Head of caudate nucleus (tissue), 42 donors: ENCODE measurements around the gene TMEM33.
"Not testable (repeated sequence)": the region's sequence is repeated elsewhere in the genome, so short reads cannot be mapped to it uniquely, and the experiment has no call there.

Experiments used
- DNase-seq, 42 donors: peaks; one replicate each; pipeline versions ENCODE4 v3.0.0 to v3.0.0-alpha.2; 2020 to 2021; ENCODE audit warnings: mixed read lengths in 7 of 42
- intact Hi-C: fragments of 100-400 bp; cut with DNase I; formaldehyde crosslinking; loops from one replicate; pipeline ENCODE4 v1.15.0; 2022

TMEM33 gene, protein sequence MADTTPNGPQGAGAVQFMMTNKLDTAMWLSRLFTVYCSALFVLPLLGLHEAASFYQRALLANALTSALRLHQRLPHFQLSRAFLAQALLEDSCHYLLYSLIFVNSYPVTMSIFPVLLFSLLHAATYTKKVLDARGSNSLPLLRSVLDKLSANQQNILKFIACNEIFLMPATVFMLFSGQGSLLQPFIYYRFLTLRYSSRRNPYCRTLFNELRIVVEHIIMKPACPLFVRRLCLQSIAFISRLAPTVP

DNA sequence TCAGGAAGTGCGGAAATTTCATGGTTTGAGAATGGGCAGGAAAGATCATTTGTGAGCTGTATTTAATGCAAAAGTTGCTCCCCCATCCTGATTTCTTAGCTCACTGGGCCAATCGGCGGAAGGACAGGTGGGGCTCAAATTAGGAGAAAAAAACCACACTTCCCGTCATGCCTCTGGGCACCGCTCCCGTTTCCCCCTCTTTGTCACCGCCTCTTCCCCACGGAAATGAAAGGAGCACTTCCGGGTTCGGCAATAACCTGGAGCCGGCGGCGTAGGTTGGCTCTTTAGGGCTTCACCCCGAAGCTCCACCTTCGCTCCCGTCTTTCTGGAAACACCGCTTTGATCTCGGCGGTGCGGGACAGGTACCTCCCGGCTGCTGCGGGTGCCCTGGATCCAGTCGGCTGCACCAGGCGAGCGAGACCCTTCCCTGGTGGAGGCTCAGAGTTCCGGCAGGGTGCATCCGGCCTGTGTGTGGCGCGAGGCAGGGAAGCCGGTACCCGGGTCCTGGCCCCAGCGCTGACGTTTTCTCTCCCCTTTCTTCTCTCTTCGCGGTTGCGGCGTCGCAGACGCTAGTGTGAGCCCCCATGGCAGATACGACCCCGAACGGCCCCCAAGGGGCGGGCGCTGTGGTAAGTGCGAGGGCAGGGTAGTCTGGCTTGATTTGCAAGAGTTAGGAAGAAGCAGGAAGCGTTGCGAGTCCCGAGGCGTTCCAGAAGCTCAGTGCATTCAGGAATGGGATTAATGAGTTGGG is at the start of gene TMEM33:
TMEM33 (plus strand) TSS at position 529 of the 751 bp plus-strand sequence; CDS start at position 585, 56 bp downstream.
- intact Hi-C loops, result loop anchor here (5.0 kb wide), 1 partner anchor 57 kb away; the partner anchor contains the start of gene SLC30A9
- DNase-seq, result peak; percentile 84 to 97 (median 92)

DNA sequence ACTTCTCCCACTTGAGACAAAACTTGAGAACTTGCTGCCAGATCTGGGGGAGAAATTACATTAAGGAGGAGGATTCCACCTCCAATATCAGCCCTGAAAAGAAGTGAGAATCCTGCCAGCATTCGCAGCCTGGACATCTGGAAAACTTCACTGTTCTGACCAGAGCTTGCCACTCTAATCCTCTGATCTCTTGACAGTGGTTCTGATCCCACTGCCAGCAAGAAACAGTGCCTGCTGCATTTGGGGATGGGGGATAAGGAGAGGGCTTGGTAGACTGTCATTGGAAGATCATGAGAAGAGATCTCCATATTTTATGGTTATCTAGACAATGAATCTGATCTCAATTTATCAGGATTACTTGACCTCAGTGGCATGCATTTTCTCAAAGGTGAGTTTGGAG is 49.8 kb upstream of the TMEM33 start:
- intact Hi-C loops, result loop anchor here (5.0 kb wide), 1 partner anchor 603 kb away; no protein-coding TSS in a partner anchor

DNA sequence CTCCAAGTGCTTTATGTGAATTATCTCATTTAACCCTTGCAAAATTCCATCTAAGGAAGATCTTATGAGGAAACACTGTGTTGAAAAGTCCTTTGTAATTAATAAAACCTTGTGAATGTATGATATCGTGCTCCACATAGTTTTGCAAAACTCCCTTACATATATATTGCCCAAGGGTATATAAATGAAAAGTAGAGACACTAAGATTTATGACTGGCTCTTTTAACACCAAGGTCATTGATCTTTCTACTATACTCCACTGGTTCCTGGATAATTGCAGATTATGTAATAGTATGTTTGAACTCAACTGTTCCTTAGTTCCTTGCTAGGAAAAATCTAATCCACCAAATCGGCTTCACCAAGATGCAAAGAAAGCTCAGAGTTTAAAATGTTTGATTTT is 48.0 kb upstream of the TMEM33 start:
- DNase-seq, result no peak
- intact Hi-C loops, result loop anchor here (5.0 kb wide), 1 partner anchor 605 kb away; no protein-coding TSS in a partner anchor

More for the DNA sequence above, 49.8 kb upstream of the TMEM33 start:
- no peak for DNase-seq

DNA sequence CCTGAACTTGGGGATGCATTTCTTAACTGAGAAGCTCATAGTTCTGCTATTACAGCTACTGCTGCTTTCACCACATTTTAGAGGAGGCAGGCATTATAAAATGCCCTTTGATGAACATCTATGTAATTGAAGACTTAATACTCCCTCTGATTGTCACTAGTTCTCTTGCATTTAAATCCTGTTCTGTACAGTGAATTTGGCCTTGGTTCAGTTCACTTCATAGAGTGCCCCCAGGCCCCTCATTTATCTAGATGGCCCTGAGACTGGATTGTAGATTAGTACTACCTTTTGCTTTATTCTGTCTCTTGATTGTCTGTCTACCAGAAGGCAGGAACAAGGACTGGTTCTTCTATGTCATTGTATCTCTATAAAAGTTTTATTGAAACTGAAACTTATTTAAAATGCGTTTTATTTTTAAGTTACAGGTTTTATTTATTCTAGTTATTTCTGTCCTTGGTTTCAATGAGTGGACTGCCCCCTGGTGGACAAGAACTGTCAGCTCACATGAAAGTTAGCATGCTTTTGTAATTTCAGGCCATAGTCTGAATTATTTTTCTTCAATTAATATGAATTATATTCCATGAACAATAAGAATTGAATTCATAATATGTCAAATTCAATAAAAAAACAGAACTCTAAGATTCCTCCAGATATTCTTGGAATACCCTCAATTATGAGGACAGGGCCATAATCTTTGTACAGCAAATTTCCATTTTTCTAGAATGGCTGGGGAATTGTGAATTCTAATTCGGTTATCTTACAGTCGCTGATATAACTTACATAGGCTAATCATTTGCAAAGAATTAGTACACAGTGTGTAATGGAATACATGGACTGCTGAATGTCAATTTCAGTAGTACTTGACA is 47.2 kb upstream of the TMEM33 start:
- DNase-seq, result peak in 36 of 42 donors; percentile 28 to 86 (median 62)
- intact Hi-C loops, result loop anchor here (5.0 kb wide), 1 partner anchor 606 kb away; no protein-coding TSS in a partner anchor

DNA sequence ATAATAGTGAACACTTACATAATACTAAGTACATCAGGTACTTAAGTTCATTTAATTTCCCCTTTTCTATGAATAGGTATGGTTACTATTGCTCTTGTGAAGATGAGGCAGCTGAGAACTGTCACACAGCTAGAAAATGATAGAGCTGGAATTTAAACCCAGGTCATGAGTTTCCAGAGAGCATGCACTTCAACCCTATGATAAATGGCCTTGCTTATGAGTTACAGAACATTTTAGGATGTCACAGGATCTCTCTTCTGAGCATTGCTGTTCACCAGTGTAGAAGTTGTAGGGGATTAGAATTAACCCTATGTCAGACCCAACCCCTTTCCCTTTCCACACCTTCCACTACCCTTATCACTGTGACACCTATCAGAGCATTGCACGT is 46.5 kb upstream of the TMEM33 start:
- DNase-seq, result no peak
- intact Hi-C loops, result loop anchor here (5.0 kb wide), 1 partner anchor 606 kb away; no protein-coding TSS in a partner anchor

DNA sequence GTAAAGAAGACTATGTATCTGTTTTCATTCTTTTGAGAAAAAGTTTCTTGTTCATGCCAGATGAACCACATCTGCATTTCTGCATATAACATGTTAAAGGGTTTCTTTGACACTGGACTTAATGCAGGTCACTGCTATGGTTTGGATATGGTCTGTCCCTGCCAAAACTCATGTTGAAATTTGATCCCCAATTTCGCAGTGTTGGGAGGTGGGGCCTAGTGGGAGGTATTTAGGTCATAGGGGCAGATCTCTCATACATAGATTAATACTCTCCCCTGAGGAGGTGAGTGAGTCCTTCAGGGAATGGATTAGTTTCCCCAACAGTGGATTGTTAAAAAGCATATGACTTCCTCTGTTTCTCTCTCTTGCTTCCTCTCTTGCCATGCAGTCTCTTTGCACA is 45.9 kb upstream of the TMEM33 start:
- intact Hi-C loops, result loop anchor here (5.0 kb wide), 1 partner anchor 607 kb away; no protein-coding TSS in a partner anchor
- DNase-seq, result no peak

DNA sequence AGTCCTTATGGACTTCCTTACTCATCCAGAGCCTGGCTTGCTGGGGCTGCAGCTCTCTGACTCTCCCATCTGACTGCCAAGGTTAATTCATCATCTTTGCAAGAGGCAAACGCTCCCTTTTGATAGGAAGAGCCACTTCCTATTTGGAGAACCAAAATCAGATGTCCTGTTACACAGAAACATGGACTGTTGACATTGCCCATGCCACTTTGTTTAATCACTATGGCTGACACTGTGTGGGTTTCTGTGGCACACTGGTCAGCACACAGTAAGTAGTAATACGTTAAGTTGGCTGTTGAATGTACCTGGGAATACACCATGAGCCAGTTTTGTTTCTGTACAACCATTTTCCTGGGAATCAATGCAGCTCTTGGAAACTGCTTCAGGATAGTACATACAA is 45.1 kb upstream of the TMEM33 start:
- no peak for DNase-seq
- intact Hi-C loops, result no loop called here

DNA sequence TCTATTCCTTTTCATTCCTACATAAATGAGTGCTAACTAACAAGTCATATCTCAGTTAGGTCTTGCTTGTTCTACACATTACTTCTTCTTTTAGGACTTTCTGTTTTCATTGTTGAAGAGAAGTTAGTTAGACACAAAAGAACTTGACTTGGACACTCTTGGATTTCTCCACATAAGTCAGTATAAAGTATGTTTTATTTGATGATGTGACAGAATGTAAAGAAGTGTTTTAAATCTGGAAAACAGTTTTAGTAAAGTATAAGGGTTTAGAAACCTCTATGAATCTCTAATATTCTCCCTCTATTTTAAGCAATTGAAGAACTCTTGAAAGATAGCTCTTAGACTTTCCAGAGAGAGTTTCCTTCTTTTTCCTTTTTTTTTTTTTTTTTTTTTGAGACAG is 38.6 kb upstream of the TMEM33 start:
- DNase-seq, result no peak
- intact Hi-C loops, result no loop called here

DNA sequence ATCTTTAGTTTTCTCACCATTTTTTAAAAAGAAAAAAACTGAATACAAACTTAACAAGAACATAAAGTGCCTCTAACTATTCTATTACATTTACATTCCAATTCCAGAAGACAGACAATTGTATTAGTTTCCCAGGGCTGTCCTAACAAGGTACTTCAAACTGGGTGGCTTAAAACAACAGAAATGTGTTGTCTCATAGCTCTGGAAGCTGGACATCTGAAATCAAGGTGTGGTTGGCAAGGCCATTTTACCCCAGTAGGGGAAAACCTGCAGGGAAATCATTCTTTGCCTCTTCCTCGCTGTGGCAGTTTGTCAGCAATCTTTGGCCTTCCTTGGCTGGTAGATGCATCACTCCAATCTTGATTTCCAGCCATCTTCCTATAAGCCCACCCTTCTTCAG is 37.5 kb upstream of the TMEM33 start:
- no peak for DNase-seq
- intact Hi-C loops, result no loop called here

DNA sequence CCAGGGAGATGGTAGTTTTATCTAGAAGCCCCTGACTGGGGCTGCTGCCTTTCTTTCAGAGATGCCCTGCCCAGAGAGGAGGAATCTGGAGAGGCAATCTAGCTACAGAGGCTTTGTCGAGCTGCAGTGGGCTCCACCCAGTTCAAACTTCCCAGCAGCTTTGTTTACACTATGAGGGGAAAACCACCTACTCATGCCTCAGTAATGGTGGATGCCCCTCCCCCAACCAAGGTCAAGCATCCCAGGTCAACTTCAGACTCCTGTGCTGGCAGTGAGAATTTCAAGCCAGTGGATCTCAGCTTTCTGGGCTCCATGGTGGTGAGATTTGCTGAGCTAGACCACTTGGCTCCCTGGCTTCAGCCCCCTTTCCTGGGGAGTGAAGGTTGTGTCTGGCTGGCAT is 26.1 kb upstream of the TMEM33 start:
- DNase-seq, intact Hi-C loops: not testable (repeated sequence)

DNA sequence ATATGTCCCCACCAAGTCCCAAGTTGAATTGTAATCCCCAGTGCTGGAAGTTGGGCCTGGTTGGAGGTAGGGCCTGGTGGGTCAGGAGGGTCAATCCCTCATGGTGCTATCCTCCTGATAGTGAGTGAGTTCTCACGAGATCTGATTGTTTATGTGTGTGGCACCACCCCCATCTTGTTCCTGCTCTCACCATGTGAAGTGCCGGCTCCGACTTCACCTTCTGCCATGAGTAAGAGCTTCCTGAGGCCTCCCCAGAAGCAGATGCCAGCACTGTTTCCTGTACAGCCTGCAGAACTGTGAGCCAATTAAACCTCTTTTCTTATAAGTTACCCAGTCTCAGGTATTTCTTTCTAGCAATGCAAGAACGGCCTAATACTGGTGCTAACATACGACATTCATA is 22.7 kb upstream of the TMEM33 start:
- intact Hi-C loops, result no loop called here
- DNase-seq, result no peak

DNA sequence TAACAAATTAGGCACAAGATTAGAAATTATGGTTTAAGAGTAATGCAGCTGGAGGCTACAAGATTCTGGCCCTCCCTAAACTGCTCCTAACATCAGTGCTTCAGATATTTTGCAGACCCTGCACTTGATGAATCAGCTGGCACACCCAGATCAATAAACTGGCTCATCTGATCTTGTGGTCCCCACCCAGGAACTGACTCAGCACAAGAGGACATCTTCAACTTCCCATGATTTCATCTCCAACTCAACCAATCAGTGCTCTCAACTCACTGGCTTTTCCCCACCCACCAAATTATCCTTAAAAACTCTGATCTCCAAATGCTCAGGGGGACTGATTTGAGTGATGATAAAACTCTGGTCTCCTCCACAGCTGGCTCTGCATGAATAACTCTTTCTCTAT is 21.7 kb upstream of the TMEM33 start:
- no peak for DNase-seq
- intact Hi-C loops, result no loop called here

DNA sequence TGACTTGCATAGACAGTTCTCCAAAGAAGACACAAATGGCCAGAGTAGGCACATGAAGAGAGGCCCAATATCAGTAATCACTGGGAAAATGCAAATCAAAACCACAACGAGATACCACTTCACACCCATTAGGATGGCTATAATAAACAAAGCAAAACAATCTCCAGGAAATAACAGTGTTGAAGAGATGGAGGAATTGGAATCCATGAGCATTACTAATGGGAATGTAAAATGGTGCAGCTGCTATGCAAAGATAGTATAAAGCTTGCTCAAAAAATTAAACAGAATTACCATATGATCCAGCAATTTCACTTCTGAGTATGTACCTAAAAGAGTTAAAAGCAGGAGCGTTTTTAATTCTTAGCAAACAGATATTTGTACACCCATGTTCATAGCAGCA is 17.0 kb upstream of the TMEM33 start:
- intact Hi-C loops, result no loop called here
- DNase-seq, result no peak

DNA sequence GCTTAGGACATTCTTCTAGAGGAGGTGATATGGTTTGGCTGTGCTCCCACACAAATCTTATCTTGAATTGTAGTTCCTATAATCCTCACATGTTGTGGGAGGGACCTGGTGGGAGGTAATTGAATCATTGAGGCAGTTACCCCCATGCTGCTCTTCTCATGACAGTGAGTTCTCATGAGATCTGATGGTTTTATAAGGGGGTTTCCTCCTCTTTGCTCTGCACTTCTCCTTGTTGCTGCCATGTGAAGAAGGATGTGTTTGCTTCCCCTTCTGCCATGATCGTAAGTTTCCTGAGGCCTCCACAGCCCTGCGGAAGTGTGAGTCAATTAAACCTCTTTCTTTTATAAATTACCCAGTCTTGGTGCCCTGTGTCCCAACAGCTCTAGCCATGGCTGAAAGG is 14.8 kb upstream of the TMEM33 start:
- DNase-seq, intact Hi-C loops: not testable (repeated sequence)

DNA sequence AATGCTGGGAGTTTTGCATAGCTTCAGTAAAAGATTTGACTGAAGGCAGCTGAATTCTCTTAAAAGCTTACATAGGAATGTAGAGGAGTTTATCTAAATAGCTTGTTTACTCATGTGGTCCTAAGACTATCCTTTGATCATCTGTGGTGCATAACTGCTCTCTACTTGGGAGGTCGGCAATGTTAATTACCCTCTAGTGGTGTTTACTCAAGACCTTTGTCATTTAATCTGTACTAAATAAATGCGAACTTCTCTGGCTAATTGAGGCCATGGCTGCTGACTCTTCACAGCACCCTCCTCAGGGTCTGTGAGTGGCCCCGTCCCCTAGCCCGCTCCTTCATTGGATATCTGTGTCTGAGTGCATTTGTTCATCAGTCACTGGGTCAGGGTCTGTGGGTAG is 13.8 kb upstream of the TMEM33 start:
- no peak for DNase-seq
- intact Hi-C loops, result no loop called here

DNA sequence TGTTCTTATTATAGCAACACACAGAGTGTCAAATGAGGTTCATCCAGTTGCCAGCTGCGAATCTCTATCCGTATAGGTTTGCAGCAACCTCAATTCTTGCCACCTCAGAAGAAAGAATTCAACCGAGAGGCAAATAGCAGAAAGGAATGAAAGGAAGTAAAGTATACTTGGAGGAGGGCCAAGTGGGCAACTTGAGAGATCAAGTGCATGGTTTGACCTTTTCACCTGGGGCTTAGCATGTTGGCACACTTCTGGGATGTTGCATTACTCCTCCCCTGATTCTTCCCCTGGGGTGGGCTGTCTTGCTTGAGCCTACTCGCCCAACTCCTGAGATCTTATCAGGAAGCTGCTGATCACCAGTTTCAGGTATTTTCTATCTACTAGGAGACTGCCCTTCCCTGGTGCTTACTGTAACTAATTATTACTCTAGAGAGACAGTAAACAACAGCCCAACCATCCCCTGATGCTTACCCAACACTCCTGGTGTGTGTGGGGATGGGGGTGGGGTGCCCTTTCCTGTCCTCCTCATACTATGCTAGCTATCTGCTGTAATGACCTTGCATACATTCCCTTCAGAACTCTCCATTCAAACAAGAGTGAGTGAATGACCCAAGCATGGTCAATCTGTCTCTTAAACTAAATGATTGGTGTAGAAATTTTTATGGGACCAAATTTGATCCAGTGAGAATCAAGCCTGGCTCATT is 7.3 kb upstream of the TMEM33 start:
- no peak for DNase-seq
- intact Hi-C loops, result no loop called here

DNA sequence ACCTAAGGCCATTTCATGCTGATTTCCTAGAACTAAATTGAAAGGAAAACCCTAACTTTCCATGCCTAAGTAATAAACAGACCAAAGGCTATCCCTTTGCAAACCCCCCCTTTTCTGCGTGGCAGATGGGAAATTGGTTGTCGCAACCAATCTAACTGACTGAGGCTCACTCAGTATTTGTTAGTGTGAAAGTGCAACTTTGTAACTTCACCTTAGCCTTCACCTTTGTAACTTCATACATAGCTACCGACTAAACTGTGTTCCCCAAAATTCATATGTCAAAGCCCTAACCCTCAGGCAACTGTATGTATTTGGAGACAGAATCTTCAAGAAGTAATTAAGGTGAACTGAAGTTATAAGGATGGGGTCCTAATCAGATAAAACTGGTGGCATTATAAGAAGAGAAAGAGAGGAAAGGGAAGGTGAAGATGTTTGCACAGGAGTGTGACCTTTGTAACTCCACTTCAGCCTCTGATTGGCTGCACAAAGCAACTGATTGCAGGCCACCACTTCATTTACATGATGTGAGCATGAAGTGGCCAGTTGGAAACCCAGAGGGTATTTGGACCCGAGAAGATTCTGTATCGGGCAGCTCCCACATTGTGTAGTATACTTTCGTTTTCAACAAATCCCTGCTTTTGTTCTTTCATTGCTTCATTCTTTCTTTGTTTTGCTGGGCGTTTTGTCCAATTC is 4.9 kb upstream of the TMEM33 start:
- intact Hi-C loops, result no loop called here
- peak in 10 of 42 donors; percentile 7 to 60 (median 26) for DNase-seq

DNA sequence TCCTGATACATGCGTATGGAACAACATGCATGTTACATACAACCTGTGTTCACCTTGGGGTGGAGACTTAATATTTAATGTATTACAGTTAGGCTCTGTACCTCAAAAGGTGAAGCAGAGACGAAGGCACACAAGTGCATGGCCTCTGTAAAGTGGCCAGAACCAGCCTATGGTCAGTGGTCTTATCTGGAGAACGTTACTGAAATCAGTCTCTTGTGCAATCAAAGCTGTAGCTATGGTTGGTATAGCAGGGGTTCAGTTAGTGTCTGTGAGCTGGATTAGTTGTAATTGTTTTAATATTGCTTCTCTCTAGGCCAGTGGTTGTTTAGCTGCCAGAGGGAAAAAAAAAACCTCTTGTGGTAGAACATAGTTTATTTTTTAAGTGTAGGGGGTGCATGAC is 2.2 kb upstream of the TMEM33 start:
- intact Hi-C loops, result no loop called here

More for the DNA sequence above, 2.2 kb upstream of the TMEM33 start:
- DNase-seq, result no peak
